OCI-LY1 (cell line): ENCODE data around the gene CLCA2.

ENCODE experiments used
- CTCF ChIP-seq: fragments of 200-600 bp; sonication (generic), shearing (Covaris generic); IDR thresholded peaks from 2 replicates; pipeline ENCODE4 v1.5.1; 2017; ENCODE audit warnings: mild to moderate bottlenecking, antibody characterized with exemption, low read length, moderate library complexity, mixed read lengths
- EZH2 ChIP-seq: fragments of 200-600 bp; sonication (generic), shearing (Covaris generic); IDR thresholded peaks from 2 replicates; pipeline ENCODE4 v1.8.0; 2017; ENCODE audit warnings: borderline replicate concordance, mixed run types, mild to moderate bottlenecking, antibody characterized with exemption, low read length, moderate library complexity, mixed read lengths

GRCh38 chr1:86502721-86503405, 78.9 kb downstream of the CLCA2 start:
- TF ChIP-seq CTCF (no peak), EZH2 (no peak)
